Stimulated activated CD4-positive, alpha-beta T cell treated with anti-CD3 and anti-CD28 coated beads, Interleukin-12 subunit alpha, Interleukin-12 subunit beta, amount 100 ng/mL, for 4 hours (primary cell): ENCODE measurements around the gene PANK2.
"Not testable (repeated sequence)": the region's sequence is repeated elsewhere in the genome, so short reads cannot be mapped to it uniquely, and the experiment has no call there.

Experiments used
- DNase-seq: peaks from one replicate; pipeline ENCODE4 v3.0.0-alpha.2; 2020

Gene PANK2

DNA sequence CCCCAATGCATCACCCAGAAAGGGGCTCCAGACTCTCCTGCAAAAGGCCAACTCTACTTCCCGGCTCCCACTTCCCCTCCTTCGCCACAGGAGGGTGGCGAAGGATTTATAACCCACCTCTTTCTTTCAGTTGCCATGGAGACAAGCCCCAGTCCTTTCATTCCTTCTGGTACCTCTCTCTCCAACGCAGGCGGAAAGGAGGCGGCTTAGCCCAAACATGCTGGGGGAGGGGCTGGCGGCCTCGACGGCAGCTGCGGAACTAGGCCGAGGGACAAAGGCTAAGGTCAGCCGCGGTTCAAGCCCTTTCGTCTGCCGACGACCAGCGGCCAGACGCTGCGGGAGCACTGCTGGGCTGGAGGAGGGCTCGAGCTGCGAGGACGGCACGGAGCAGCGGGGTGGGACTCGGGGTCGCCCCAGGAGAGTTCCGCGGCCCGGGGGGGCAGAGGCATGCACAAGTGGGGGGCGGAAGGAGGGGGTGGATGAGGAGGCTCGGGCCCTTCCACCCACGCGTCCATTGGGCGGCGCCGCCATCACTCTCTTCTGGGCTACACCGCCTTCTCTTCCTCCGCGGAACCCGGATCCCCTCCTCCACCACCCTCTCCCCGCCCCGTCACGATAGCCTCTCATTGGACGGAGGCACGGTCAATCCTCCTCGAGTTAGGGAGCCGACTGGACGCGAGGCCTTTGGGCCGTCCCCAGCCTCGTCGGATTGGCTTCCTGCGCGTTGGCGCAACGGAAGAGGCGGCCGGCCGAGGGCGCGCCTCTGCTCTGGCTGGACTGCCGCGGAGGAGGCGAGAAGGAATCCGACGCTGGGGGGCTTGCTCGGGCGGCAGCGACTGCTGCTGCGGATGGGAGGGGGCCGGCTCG is at the start of gene PANK2:
PANK2 (plus strand) TSS at position 766 of the 867 bp plus-strand sequence.
- DNase-seq, result peak; percentile 94

- not testable (repeated sequence) for DNase-seq
Measured at GRCh38 chr20:3840201-3840600, 49.0 kb upstream of the PANK2 start.

DNA sequence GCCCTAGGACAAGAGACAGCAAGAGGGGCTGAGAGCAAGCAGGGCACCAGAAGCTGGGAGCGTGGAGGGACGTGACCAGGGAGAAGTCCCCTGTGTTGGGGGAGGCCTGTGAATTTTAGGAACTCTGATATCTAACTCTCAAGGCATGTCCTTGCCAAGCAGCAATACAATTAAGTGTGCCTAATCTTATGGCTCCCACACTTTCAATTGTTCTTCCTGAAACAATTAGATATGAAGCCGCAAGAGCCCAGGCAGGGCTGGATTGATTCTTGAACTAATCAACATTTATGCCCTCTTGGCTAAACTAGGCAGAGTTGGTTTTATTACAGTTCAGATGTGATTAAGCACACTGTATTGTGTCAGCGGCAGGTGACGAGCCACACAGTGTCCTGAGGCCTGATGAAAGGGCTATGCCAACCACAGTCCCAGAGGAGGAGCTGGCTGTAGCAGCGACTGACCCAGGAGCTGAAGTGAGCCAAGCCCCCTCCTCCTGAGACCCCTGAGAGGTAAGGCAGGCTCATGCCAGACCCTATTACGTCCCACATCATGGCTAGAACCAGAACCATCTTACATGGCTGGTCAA is 46.7 kb upstream of the PANK2 start:
- no peak for DNase-seq

- no peak for DNase-seq
Measured at GRCh38 chr20:3843490-3843889, 45.7 kb upstream of the PANK2 start.

DNA sequence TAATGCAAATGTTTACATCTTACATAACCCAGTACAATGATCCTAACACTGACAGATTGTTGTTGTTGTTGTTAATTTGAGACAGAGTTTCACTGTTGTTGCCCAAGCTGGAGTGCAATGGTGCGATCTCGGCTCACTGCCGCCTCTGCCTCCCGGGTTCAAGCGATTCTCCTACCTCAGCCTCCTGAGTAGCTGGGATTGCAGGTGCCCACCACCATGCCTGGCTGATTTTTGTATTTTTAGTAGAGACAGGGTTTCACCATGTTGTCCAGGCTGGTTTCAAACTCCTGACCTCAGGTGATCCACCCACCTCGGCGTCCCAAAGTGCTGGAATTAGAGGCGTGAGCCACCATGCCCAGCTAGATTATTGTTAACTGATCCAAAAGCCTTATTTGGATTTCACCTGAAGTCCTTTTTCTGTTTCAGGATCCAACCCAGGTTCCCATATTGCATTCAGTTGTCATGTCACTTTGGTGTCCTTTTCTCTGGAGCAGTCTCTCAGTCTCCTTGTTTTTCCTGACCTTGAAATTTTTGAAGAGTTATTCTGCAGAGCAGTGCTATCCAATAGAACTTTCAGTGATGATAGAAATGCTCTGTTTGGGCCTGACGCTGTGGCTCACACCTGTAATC is 45.1 kb upstream of the PANK2 start:
- DNase-seq, result not testable (repeated sequence)

- no peak for DNase-seq
Measured at GRCh38 chr20:3846378-3846739, 42.8 kb upstream of the PANK2 start.

DNA sequence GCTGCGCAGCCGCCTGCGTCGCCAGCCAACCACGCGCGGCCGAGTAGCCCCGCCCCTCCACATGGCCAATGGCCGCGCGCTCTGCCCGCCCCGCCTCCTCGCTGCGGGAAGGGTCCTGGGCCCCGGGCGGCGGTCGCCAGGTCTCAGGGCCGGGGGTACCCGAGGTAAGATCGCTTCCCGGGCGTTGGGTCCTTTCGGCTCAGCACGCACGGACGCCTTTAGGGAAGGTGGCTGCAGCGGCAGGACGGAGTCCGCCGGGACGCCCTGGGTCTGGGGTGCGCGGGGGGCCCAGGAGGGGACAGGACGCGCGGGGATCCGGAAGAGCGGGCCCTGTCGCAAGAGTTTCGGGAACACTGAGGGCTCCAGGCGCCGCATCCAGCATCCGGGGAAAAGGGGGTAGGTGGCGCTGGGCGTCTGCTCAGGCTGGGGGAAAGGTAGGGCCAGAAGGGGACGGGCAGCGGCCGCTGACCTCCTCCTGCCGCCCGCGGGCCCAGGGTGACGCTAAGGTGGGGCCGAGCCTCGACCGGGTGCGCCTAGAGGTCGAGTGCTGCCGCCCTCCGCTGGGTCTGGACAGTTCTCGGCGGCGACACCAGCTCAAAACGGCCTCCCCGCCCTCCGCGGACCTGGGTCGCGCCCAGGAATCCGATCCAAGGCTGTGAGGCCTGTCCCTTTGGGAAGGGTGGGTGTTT is 42.3 kb upstream of the PANK2 start, which contains the start of gene MAVS:
MAVS (plus strand) TSS at position 95 of the 689 bp plus-strand sequence. CDS start 7,791 bp downstream, outside the sequence.
- peak; percentile 87 for DNase-seq

- DNase-seq, result no peak
Measured at GRCh38 chr20:3847429-3847940, 41.7 kb upstream of the PANK2 start.

- no peak for DNase-seq
Measured at GRCh38 chr20:3848565-3848964, 40.6 kb upstream of the PANK2 start.

DNA sequence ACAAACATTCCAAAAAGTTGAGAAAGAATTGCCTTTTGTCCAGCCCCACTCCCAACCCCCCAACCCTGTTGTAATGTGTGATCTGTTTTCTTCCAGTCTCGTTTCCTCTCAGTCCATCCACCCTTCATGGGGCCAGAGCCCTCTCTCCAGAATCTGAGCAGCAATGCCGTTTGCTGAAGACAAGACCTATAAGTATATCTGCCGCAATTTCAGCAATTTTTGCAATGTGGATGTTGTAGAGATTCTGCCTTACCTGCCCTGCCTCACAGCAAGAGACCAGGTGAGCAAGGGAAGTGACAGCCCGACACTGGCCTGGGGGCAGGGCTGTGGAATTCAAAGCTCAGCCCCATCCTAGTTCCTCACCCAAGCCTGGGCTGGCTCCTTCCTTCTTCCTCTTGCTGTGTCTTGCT is 34.7 kb upstream of the PANK2 start:
- DNase-seq, result no peak

DNA sequence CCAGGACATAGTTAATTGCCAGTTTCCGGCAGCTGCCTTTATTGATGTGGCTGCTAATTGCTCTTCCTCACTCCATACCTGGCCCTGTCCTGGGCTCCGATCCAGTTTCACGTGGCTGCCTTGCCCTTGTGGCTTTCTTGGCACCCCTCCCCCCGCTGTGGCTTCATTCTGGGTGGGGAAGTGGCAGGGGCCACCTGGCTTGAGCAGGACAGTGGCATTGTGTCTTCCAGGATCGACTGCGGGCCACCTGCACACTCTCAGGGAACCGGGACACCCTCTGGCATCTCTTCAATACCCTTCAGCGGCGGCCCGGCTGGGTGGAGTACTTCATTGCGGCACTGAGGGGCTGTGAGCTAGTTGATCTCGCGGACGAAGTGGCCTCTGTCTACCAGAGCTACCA is 31.8 kb upstream of the PANK2 start:
- DNase-seq, result no peak

GRCh38 chr20:3858689-3859088 is 30.5 kb upstream of the PANK2 start:
- DNase-seq, result no peak

GRCh38 chr20:3861191-3861590 is 28.0 kb upstream of the PANK2 start:
- DNase-seq, result no peak

DNA sequence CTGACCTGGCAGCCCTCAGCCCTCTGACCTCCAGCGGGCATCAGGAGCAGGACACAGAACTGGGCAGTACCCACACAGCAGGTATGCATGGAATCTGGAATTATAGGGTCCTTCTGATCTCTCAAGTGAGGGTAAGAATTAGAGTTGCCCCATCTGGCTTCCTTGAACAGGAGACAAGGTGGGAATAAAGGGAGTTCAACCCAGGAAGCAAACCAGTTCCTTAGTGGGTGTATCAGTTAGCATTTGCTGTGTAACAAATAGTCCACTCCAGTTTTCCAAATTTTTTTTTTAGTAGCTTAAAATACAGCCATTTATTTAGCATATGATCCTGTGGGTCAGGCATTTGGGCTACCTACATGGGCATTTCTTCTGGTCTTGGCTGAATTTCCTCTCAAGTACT is 26.9 kb upstream of the PANK2 start:
- DNase-seq, result no peak

DNA sequence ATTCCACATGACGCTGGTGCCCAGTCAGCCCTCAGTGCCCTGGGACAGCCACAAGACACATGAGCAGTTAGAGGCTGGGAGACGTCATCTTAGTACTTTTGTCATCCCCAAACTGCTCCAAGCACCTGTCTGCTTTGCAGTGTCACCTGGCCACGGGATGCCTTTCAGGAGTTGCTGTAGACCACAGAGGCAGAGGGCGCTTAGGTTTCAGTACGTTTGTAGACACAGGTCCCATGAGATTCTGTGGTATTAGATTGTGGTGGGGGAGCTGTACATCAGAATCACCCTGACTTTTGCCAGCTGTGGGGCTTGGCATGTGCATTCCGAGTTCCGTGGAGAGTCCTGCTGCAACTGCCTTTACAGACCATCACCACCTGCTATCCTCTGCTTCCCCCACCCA is 25.9 kb upstream of the PANK2 start:
- DNase-seq, result no peak

- no peak for DNase-seq
Measured at GRCh38 chr20:3864518-3864917, 24.7 kb upstream of the PANK2 start.

- DNase-seq, result no peak
Measured at GRCh38 chr20:3865152-3865886, 23.9 kb upstream of the PANK2 start.

- no peak for DNase-seq
Measured at GRCh38 chr20:3865887-3866407, 23.2 kb upstream of the PANK2 start.

DNA sequence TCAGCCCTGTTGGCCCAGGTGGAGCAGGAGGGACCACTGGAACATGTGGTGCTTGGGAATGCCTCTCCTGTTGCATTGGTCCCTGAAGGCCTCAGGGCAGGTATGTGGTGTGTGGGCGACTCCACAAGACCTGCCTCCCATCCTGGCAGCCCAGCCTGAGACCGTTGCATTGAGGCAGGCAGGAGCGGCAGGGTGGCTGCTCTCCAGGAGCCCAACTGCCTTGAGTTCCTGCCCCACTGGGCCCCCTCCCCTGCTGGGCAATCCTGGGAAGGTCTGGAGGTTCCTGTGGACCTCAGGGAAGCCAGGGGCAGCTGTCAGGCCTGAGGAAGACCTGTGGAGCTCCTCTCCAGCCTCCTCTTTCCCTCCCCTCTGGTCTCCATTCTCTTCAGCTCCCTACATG is 22.7 kb upstream of the PANK2 start:
- DNase-seq, result no peak

DNA sequence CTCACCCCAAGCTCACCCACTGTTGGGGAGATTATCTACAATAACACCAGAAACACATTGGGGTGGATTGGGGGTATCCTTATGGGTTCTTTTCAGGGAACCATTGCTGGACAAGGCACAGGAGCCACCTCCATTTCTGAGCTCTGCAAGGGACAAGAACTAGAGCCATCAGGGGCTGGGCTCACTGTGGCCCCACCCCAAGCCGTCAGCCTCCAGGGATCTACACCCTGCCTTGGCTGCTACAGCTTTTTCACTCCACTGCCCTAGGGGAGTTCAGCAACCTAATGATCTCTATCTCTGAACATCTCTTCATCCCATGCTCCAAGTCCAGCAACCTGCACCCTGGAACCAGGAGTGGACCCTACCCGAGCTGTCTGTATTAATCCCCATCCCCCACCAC is 21.4 kb upstream of the PANK2 start:
- no peak for DNase-seq

- DNase-seq, result no peak
Measured at GRCh38 chr20:3869839-3870634, 19.1 kb upstream of the PANK2 start.
